Right renal pelvis (tissue), 4 donors: Measurements from ENCODE around the gene GIMAP6. TPM values are rescaled to one million over a fixed set of nuclear protein-coding genes. Genes with fewer than 3 reads are reported as not detected.
"Not testable (repeated sequence)": the region's sequence is repeated elsewhere in the genome, so short reads cannot be mapped to it uniquely, and the experiment has no call there.

Experiments used
- DNase-seq, 4 donors: peaks; one replicate each; pipeline ENCODE4 v3.0.0-alpha.2; 2013; ENCODE audit warnings: low read depth in 4 of 4, low spot score in 3 of 4, missing footprints in 1 of 4
- polyA plus RNA-seq, 4 donors: library from polyadenylated mRNA; unstranded; fragments of 120-200 nt; gene quantifications; one replicate each; pipeline ENCODE4 v1.2.1, GENCODE V29; 2013; ENCODE audit not compliant: insufficient read length in 4 of 4

The GIMAP6 gene
- polyA plus RNA-seq, 4 donors: 14.4 to 18.8 (median 17.0) TPM

DNA sequence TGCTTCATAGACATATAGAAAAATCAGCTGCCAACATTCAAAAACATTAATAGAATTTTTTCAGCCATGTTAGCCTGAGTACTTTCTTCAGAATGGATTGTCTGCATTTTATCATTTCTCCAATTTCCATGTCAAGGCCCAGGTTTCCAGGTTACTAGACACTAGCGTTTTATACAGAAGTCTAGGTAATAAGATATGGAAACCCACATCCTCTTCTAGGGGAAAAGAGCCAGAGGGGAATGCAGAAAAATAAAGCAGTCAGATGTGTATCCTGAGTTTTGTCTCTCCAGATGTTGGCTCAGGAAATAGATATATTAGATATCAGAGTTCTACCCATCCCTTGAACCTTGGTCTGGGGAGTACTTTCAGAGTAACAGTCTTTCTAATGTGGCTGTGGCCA lies 44.6 kb downstream of the GIMAP6 start:
- no peak for DNase-seq

DNA sequence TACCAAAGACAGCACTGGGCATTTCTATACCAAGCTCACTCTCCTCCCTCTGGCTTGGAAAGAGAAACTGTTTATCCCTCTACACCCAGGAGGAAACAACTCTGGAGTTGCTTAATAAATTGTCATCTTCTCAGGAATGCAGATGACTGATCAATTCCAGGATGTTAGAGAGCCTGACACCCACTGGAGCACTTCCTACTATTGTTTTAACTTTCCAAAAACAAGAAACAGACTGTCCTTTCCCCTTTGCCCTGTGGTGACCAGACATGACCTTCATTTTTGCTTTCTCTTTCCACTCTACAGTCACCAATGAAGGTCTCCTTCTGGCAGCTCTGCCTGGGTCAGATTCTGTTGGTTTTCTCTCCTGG lies 45.4 kb downstream of the GIMAP6 start:
- DNase-seq: no peak

DNA sequence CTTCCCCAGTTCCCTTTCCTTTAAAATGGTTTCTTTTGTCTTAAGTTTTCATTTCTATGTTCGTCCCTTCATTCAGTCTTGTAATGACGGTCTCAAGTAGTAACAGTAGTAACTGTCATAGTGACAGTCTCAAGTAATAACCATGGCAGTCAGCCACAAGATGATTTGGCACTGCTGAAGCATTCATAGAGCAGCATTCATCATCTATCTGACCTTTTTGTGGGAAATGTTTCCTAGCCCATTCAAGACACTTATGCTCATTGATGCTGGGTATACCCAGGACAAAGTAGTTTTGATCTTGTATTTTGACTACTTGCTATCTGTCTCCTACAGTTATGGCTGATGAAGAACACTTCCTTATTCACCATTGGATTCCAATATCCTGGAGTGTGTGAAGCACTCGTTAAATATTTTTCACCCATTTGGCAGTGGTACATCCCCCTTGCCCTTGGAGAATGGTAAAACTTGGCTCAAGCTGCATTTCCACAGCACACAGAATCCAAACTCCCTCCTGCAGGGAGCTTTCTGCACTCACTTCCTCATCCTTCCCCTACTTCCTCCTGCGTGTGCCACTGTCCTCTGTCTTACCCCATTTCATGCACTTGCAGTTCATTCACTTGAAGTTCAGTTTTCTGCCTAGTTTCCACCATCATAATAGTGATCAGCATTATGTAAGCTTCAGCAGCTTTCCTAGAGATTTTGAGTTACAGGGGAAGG lies 46.0 kb downstream of the GIMAP6 start:
- no peak for DNase-seq

DNA sequence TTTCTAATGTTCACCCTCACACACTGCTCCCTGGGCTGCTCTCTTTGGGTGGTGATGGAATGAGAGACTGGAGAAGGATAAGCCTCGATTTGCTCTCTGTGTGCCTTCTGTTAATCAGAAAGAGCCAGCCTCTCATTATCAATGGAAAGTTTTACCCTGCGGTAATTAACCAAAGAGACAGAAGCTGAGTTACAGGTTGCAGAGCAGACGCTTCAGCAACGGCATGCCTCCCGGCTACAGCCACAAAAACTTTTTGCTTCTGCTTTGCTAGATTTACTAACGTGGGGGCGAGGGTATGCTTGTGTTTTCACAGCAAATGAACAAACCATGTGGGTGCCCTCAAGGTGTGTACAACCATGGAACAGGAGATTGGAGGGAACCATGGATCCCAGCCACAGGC lies 47.0 kb downstream of the GIMAP6 start:
- DNase-seq: no peak

DNA sequence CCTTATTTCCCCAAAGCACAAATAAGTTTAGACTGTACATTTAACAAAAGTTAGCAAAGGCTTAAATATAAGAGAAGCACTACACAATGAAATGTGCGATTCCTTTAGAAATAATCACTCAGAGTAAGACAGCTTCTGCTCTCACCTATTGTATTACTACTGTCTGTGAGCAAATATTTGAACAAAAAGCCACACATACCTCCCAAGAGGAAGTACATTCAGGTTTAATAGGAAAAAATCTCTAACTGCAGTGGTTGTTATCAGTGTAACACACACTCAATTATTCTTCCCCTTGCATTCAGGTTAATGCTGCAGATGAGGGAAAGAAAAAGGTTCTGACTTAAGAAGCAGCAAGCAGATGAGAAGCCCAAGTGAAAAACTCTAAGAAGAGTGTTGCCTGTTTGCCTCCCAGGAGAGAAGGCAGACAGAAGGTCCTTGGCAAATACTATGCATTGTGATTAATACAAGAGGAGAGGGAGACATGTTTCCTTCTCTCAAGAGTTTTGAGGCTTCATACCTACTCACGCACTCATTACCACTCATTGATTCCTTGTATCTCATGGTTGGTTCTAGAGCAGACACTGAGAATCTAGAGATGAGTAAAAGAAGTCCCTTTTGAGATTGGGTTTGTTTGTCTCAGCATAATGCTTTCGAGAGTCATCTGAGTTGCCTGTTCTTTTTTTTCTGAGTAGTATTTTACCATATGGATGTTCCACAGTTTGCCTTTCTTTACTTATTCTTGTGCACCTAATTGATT lies 51.4 kb downstream of the GIMAP6 start:
- DNase-seq: no peak

DNA sequence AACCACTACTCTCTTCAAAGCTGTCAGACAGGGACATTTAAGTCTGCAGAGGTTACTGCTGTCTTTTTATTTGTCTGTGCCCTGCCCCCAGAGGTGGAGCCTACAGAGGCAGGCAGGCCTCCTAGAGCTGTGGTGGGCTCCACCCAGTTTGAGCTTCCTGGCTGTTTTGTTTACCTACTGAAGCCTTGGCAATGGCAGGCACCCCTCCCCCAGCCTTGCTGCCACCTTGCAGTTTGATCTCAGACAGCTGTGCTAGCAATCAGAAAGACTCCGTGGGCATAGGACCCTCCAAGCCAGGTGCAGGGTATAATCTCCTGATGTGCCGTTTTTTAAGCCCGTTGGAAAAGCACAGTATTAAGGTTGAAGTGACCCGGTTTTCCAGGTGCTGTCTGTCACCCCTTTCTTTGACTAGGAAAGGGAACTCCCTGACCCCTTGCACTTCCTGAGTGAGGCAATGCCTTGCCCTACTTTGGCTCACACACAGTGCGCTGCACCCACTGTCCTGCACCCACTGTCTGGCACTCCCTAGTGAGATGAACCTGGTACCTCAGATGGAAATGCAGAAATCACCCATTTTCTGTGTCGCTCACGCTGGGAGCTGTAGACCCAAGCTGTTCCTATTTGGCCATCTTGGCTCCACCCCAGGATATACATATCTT lies 52.1 kb downstream of the GIMAP6 start:
- DNase-seq: not testable (repeated sequence)

Other genes with a start within 250 kb of the GIMAP6 start
- gene GIMAP8, start 181.8 kb downstream of the GIMAP6 start, polyA plus RNA-seq: 10 to 100 TPM in 2 of 4 donors, 1 to 10 TPM in 2; 8.6 to 11.5 (median 9.5) TPM
- gene GIMAP7, start 117.5 kb downstream of the GIMAP6 start, polyA plus RNA-seq: 10 to 100 TPM; 12.6 to 17.9 (median 16.9) TPM
- 10 to 100 TPM; 19.1 to 30.2 (median 23.9) TPM for gene GIMAP4, start 65.0 kb downstream of the GIMAP6 start, polyA plus RNA-seq
- gene GIMAP2, start 53.3 kb upstream of the GIMAP6 start, polyA plus RNA-seq: 10 to 100 TPM in 1 of 4 donors, 1 to 10 TPM in 3; 7.2 to 10.4 (median 8.2) TPM
- 1 to 10 TPM; 2.5 to 3.4 (median 3.0) TPM for gene GIMAP1, start 84.2 kb upstream of the GIMAP6 start, polyA plus RNA-seq
- gene GIMAP5, start 105.0 kb upstream of the GIMAP6 start, polyA plus RNA-seq: 1 to 10 TPM; 4.7 to 5.7 (median 5.3) TPM
- gene TMEM176B, start 168.0 kb upstream of the GIMAP6 start, polyA plus RNA-seq: 100 to 1,000 TPM in 1 of 4 donors, 10 to 100 TPM in 3; 74.1 to 105 (median 87.3) TPM
- 100 to 1,000 TPM in 2 of 4 donors, 10 to 100 TPM in 2; 91.0 to 130 (median 96.0) TPM for gene TMEM176A, start 168.4 kb upstream of the GIMAP6 start, polyA plus RNA-seq
- gene AOC1, start 220.1 kb upstream of the GIMAP6 start, polyA plus RNA-seq: 100 to 1,000 TPM in 1 of 4 donors, 10 to 100 TPM in 3; 32.0 to 108 (median 60.4) TPM